Left ventricle myocardium inferior (tissue), 1 donor: ENCODE data around the gene DUOX1. TPM values are rescaled to one million over a fixed set of nuclear protein-coding genes. Genes with fewer than 3 reads are reported as not detected.

ENCODE experiments used
- DNase-seq: peaks from one replicate; pipeline ENCODE4 v3.0.0-alpha.2; 2020
- H3K27ac ChIP-seq: fragments of 200-600 bp; replicated peaks from 2 replicates; pipeline ENCODE4 v1.8.0; 2021
- H3K27me3 ChIP-seq: fragments of 200-600 bp; 2 replicates; pipeline ENCODE4 v1.8.0; 2021; ENCODE audit warnings: low read depth
- H3K36me3 ChIP-seq: fragments of 200-600 bp; 2 replicates; pipeline ENCODE4 v1.8.0; 2021
- H3K4me1 ChIP-seq: fragments of 200-600 bp; 2 replicates; pipeline ENCODE4 v1.8.0; 2021
- H3K4me3 ChIP-seq: fragments of 200-600 bp; 2 replicates; pipeline ENCODE4 v1.8.0; 2021; ENCODE audit warnings: mild to moderate bottlenecking, moderate library complexity
- H3K9me3 ChIP-seq: fragments of 200-600 bp; replicated peaks from 2 replicates; pipeline ENCODE4 v1.8.0; 2021
- CTCF ChIP-seq: fragments of 200-600 bp; IDR thresholded peaks from 2 replicates; pipeline ENCODE4 v1.8.0; 2021; ENCODE audit warnings: antibody characterized with exemption, mild to moderate bottlenecking, borderline replicate concordance
- intact Hi-C: fragments of 100-400 bp; cut with micrococcal nuclease; formaldehyde crosslinking; loops from one replicate; pipeline ENCODE4 v1.11.0; 2022
- total RNA-seq: library from RNA; stranded (reverse); fragmentation: NEBNext Ultra II Directional; extraction: Animal tissue kit (Norgen Biotek cat#: 25700); gene quantifications from one replicate; pipeline ENCODE4 v1.2.1, GENCODE V29; 2021
- donor health status: DM: no; HTN: yes; CAD: no; lungs with severe emphysema.

The DUOX1 gene
- total RNA-seq, 1 donor from 2014 or later, result 0.80 TPM

GRCh38 chr15:45203182-45203581 is 73.4 kb downstream of the DUOX1 start:
- no peak for TF ChIP-seq CTCF
- Histone ChIP-seq H3K27me3 (no peaks in the 10 kb centered on the region), H3K4me3 (no peak overlapping the region), H3K36me3 (no peaks in the 10 kb centered on the region), H3K9me3 (no peaks in the 10 kb centered on the region), H3K4me1 (peaks cover 35% of the 10 kb centered on the region), H3K27ac (peak overlapping the region; percentile 59)
- intact Hi-C loops, result no loop called here
- no peak for DNase-seq

GRCh38 chr15:45205192-45205591 is 75.4 kb downstream of the DUOX1 start:
- H3K9me3 ChIP-seq, result no peaks in the 10 kb centered on the region
- H3K4me1 ChIP-seq, result peaks cover 23% of the 10 kb centered on the region
- DNase-seq, result peak; percentile 35
- intact Hi-C loops, result no loop called here
- H3K27ac ChIP-seq, result no peak overlapping the region
- H3K4me3 ChIP-seq, result no peak overlapping the region
- peak; percentile 84 for TF ChIP-seq CTCF
- no peaks in the 10 kb centered on the region for H3K36me3 ChIP-seq
- no peaks in the 10 kb centered on the region for H3K27me3 ChIP-seq

- TF ChIP-seq CTCF, result no peak
- H3K4me3 ChIP-seq, result no peak overlapping the region
- no peaks in the 10 kb centered on the region for H3K9me3 ChIP-seq
- no peaks in the 10 kb centered on the region for H3K4me1 ChIP-seq
- no peak for DNase-seq
- no peaks in the 10 kb centered on the region for H3K36me3 ChIP-seq
- intact Hi-C loops, result no loop called here
- H3K27ac ChIP-seq, result no peak overlapping the region
- peaks cover 4% of the 10 kb centered on the region for H3K27me3 ChIP-seq
Observed at GRCh38 chr15:45212493-45212892, 82.7 kb downstream of the DUOX1 start.

Other genes starting within 250 kb of the DUOX1 start
- gene TERB2, start 173.3 kb upstream of the DUOX1 start, total RNA-seq, result not detected
- 13.6 TPM for gene SORD, start 106.8 kb upstream of the DUOX1 start, total RNA-seq
- 0.05 TPM for gene DUOX2, start 15.8 kb upstream of the DUOX1 start, total RNA-seq
- gene DUOXA2, start 15.7 kb upstream of the DUOX1 start, total RNA-seq, result not detected
- gene DUOXA1, start 115 bp upstream of the DUOX1 start, total RNA-seq, result 0.30 TPM
- gene SHF, start 58.0 kb downstream of the DUOX1 start, total RNA-seq, result 4.4 TPM
- gene SLC28A2, start 122.2 kb downstream of the DUOX1 start, total RNA-seq, result not detected
- 9.3 TPM for gene GATM, start 248.6 kb downstream of the DUOX1 start, total RNA-seq